Activated effector memory CD4-positive, alpha-beta T cell treated with Interleukin-2 at 50 U/mL for 16 hours (primary cell): ENCODE results near the gene ABCG8.

Experiments
- DNase-seq: peaks from one replicate; pipeline ENCODE4 v3.0.0-alpha.2; 2020

ABCG8 gene

GRCh38 chr2:43927442-43927841 is 88.7 kb downstream of the ABCG8 start:
- DNase-seq, result no peak

- DNase-seq, result no peak
Observed at GRCh38 chr2:43931293-43931692, 92.5 kb downstream of the ABCG8 start.
